HEK293 (cell line): Measurements from ENCODE around the gene MTG1.

Source experiments
- CTCF ChIA-PET: fragments of 350-600 bp; formaldehyde crosslinking; extraction: SDS; loops from one replicate; lab custom pipeline; 2021; ENCODE audit warnings: antibody characterized with exemption; lab: Yijun Ruan, JAX
- POLR2A ChIA-PET: fragments of 300-600 bp; formaldehyde crosslinking; extraction: SDS; loops from one replicate; lab custom pipeline; 2020; ENCODE audit warnings: antibody characterized with exemption, inconsistent platforms; lab: Yijun Ruan, JAX
- H3K27ac ChIP-seq: fragments of 200-500 bp; sonication (Bioruptor generic); 2 replicates; pipeline ENCODE4 v1.5.1; 2014; ENCODE audit warnings: low read depth, low read length, control low read depth, inconsistent platforms; ENCODE audit errors: extremely low read depth
- H3K36me3 ChIP-seq, 2 experiments: fragments of 200-500 bp in 1 of 2; sonication (Bioruptor generic) in 1 of 2; 1 replicate in 1 of 2; 2 replicates in 1 of 2; pipeline ENCODE4 v1.5.1; 2014 to 2017; ENCODE audit warnings: inconsistent platforms in 2 of 2, low read length in 2 of 2; ENCODE audit not compliant: control insufficient read depth in 2 of 2, insufficient read depth in 1 of 2
- H3K4me1 ChIP-seq: fragments of 200-500 bp; sonication (Bioruptor generic); 2 replicates; pipeline ENCODE4 v1.5.1; 2014; ENCODE audit warnings: mild to moderate bottlenecking, low read length, inconsistent platforms; ENCODE audit not compliant: control insufficient read depth, insufficient read depth
- H3K4me3 ChIP-seq: 2 replicates; pipeline ENCODE4 v1.5.1; 2011; ENCODE audit warnings: low read depth, mild to moderate bottlenecking, control low read depth, low read length, moderate library complexity
- H3K9me3 ChIP-seq: fragments of 200-500 bp; sonication (Bioruptor generic); 2 replicates; pipeline ENCODE4 v1.5.1; 2014; ENCODE audit warnings: low read depth, low read length, inconsistent platforms; ENCODE audit not compliant: control insufficient read depth, insufficient read depth
- GLIS2 ChIP-seq: fragments of 450-650 bp; formaldehyde crosslinking; IDR thresholded peaks from 2 replicates; pipeline ENCODE4 v1.5.1; 2016; ENCODE audit warnings: missing biosample characterization, missing genetic modification characterization
- PRDM1 ChIP-seq: fragments of 450-650 bp; formaldehyde crosslinking; IDR thresholded peaks from 2 replicates; pipeline ENCODE4; 2016; ENCODE audit warnings: missing biosample characterization, missing genetic modification characterization
- SETDB1 ChIP-seq: IDR thresholded peaks from one replicate; pipeline ENCODE4 v1.6.1; 2017; ENCODE audit warnings: mild to moderate bottlenecking, low read length, moderate library complexity, mixed read lengths; ENCODE audit not compliant: insufficient read length
- TRIM28 ChIP-seq: IDR thresholded peaks from 2 replicates; pipeline ENCODE4 v1.6.1; 2011; ENCODE audit warnings: low read length, control low read depth, borderline replicate concordance
- ZNF112 ChIP-seq: fragments of 450-650 bp; formaldehyde crosslinking; IDR thresholded peaks from 2 replicates; pipeline ENCODE4 v1.5.0; 2017; ENCODE audit warnings: missing biosample characterization, missing genetic modification characterization
- ZNF114 ChIP-seq: fragments of 450-650 bp; formaldehyde crosslinking; IDR thresholded peaks from 2 replicates; pipeline ENCODE4 v1.5.0; 2017; ENCODE audit warnings: missing biosample characterization, missing genetic modification characterization
- ZNF121 ChIP-seq: fragments of 450-650 bp; formaldehyde crosslinking; IDR thresholded peaks from 2 replicates; pipeline ENCODE4 v1.5.1; 2016; ENCODE audit warnings: missing biosample characterization, missing genetic modification characterization
- ZNF202 ChIP-seq: fragments of 450-650 bp; formaldehyde crosslinking; IDR thresholded peaks from 2 replicates; pipeline ENCODE4 v1.5.1; 2016; ENCODE audit warnings: missing biosample characterization, missing genetic modification characterization, borderline replicate concordance
- ZNF223 ChIP-seq: fragments of 450-650 bp; formaldehyde crosslinking; IDR thresholded peaks from 2 replicates; pipeline ENCODE4 v1.5.1; 2016; ENCODE audit warnings: missing biosample characterization, missing genetic modification characterization
- ZNF248 ChIP-seq: fragments of 450-650 bp; formaldehyde crosslinking; IDR thresholded peaks from 2 replicates; pipeline ENCODE4 v1.5.1; 2017; ENCODE audit warnings: missing biosample characterization, missing genetic modification characterization
- ZNF521 ChIP-seq: fragments of 450-650 bp; formaldehyde crosslinking; IDR thresholded peaks from 2 replicates; pipeline ENCODE4 v1.5.1; 2017; ENCODE audit warnings: missing biosample characterization, mild to moderate bottlenecking, missing genetic modification characterization
- ZNF544 ChIP-seq: fragments of 450-650 bp; formaldehyde crosslinking; IDR thresholded peaks from 2 replicates; pipeline ENCODE4 v1.5.0; 2017; ENCODE audit warnings: missing biosample characterization, missing genetic modification characterization
- ZNF626 ChIP-seq: fragments of 450-650 bp; sonication (Bioruptor Pico); formaldehyde crosslinking; IDR thresholded peaks from 2 replicates; pipeline ENCODE4 v1.5.1; 2018; ENCODE audit warnings: missing biosample characterization, missing genetic modification characterization, inconsistent platforms
- ZNF677 ChIP-seq: fragments of 450-650 bp; IDR thresholded peaks from 2 replicates; pipeline ENCODE4 v1.5.0; 2018; ENCODE audit warnings: missing biosample characterization, mild to moderate bottlenecking, missing genetic modification characterization, moderate library complexity
- ZNF768 ChIP-seq: fragments of 450-650 bp; formaldehyde crosslinking; IDR thresholded peaks from 2 replicates; pipeline ENCODE4 v1.5.1; 2018; ENCODE audit warnings: missing biosample characterization, mild to moderate bottlenecking, missing genetic modification characterization
- ZNF843 ChIP-seq: fragments of 450-650 bp; formaldehyde crosslinking; IDR thresholded peaks from 2 replicates; pipeline ENCODE4 v1.5.1; 2016; ENCODE audit warnings: missing biosample characterization, missing genetic modification characterization
- ZSCAN30 ChIP-seq: fragments of 450-650 bp; IDR thresholded peaks from 2 replicates; pipeline ENCODE4 v1.5.1; 2018; ENCODE audit warnings: missing biosample characterization, mild to moderate bottlenecking, missing genetic modification characterization, moderate library complexity
- TF ChIP-seq, protein P1 (sequence below): fragments of 450-650 bp; formaldehyde crosslinking; IDR thresholded peaks from 2 replicates; pipeline ENCODE4 v1.5.1; 2016; ENCODE audit warnings: missing biosample characterization, missing genetic modification characterization, low read depth
- TF ChIP-seq, protein P2 (sequence below): fragments of 450-650 bp; formaldehyde crosslinking; optimal IDR thresholded peaks from 2 replicates; pipeline ENCODE3; 2016; ENCODE audit warnings: missing biosample characterization, mild to moderate bottlenecking, missing genetic modification characterization
- TF ChIP-seq, protein P3 (sequence below): fragments of 450-650 bp; formaldehyde crosslinking; IDR thresholded peaks from 2 replicates; pipeline ENCODE4 v1.5.1; 2016; ENCODE audit warnings: missing biosample characterization, missing genetic modification characterization, borderline replicate concordance
- TF ChIP-seq, protein P4 (sequence below): fragments of 450-650 bp; formaldehyde crosslinking; IDR thresholded peaks from 2 replicates; pipeline ENCODE4 v1.5.1; 2016; ENCODE audit warnings: missing biosample characterization, missing genetic modification characterization

The MTG1 gene

DNA sequence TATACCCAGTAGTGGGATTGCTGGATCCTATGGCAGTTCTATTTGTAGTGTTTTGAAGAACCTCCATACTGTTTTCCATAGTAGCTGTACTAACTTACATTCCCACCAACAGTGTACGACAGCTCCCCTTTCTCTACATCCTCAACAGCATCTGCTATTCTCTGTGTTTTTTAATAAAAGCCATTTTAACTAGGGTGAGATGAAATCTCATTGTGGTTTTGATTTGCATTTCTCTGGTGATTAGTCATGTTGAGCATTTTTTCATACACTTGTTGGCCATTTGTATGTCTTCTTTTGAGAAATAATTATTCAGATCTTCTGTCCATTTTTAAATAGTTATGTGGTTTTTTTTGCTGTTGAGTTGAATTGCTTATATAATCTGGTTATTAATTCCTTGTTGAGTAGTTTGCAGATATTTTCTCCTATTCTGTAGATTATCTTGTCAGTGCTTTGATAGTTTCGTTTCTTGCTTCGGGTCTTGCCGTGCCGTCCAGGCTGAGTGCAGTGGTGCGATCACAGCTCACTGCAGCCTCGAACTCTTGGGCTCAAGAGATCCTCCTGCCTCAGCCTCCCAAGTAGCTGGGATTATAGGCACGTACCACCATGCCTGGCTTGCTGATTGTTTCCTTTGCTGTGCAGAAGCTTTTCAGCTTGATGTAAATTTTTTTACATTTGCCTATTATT lies 12.0 kb downstream of the MTG1 start:
- Histone ChIP-seq H3K4me3 (no peak overlapping the region), H3K4me1 (no peaks in the 10 kb centered on the region), H3K9me3 (no peaks in the 10 kb centered on the region; the same call in 1 of the 2 replicates), H3K36me3 (peaks cover 53 to 93% of the 10 kb centered on the region in 2 experiments), H3K27ac (no peak overlapping the region)
- TF ChIP-seq ZNF843 = no peak
- no peak for TF ChIP-seq ZNF521 (tag by site-specific recombination)
- TF ChIP-seq ZNF677 (tag by site-specific recombination) = no peak
- TF ChIP-seq ZNF114 (tag by site-specific recombination) = no peak
- TF ChIP-seq PRDM1 (tag by site-specific recombination) = no peak
- no peak for TF ChIP-seq ZNF248
- no peak for TF ChIP-seq ZNF223 (tag by site-specific recombination)
- TF ChIP-seq ZNF202 (tag by site-specific recombination) = no peak
- TF ChIP-seq ZNF626 (tag by site-specific recombination) = no peak
- POLR2A ChIA-PET = no interaction called here
- CTCF ChIA-PET = no interaction called here

DNA sequence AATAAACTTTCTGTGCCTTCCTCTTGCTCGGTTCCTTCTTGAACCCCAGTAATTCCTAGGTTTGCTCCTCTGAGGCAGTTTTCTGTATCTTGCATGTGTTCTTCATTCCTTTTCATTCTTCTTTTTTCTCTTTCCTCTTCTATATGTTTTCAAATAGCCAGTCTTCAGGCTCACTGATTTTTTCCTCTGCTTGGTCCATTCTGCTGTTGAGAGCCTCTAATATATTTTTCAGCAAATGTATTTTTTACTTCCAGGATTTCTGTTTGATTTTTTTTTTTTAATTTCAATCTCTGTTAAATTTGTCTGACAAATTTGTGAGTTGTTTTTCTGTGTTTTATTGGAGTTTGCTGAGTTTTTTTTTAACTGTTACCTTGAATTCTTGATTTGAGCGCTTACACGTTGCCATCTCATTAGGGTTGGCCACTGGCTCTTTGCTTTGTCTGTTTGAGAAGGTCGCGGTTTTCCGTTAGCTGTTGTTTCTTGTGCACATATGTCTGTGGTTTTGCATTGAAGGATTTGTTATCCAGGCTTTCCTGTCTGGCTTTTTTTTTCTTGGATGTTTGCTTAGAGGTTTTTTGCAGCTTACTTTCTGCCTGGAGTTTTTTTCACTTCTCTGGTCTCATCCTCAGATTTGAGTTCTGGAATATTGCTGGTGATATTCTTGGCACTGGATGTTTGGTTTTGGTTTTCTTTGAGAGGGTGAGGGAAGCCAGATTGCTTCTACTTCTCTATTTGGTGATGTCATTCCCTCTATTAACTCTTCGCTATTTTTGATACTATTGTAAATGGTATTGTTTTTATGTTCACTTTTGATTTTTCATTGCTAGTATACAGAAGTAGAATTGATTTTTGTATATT lies 17.8 kb downstream of the MTG1 start:
- Histone ChIP-seq H3K36me3 (peaks cover 66 to 82% of the 10 kb centered on the region in 2 experiments), H3K9me3 (no peaks in the 10 kb centered on the region; the same call in 1 of the 2 replicates), H3K4me1 (no peaks in the 10 kb centered on the region), H3K27ac (no peak overlapping the region), H3K4me3 (no peak overlapping the region)
- CTCF ChIA-PET = interaction anchor here (0.6 to 1.5 kb wide), 3 partner anchors 25 to 161 kb away, joined by 3 to 5 read pairs (median 4); no protein-coding TSS in a partner anchor
- TF ChIP-seq ZNF121 (tag by site-specific recombination) = no peak
- TF ChIP-seq, protein P1, sequence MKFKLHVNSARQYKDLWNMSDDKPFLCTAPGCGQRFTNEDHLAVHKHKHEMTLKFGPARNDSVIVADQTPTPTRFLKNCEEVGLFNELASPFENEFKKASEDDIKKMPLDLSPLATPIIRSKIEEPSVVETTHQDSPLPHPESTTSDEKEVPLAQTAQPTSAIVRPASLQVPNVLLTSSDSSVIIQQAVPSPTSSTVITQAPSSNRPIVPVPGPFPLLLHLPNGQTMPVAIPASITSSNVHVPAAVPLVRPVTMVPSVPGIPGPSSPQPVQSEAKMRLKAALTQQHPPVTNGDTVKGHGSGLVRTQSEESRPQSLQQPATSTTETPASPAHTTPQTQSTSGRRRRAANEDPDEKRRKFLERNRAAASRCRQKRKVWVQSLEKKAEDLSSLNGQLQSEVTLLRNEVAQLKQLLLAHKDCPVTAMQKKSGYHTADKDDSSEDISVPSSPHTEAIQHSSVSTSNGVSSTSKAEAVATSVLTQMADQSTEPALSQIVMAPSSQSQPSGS (tag by site-specific recombination) = peak; percentile 39; the same call in 1 of the 2 replicates
- POLR2A ChIA-PET = no interaction called here

DNA sequence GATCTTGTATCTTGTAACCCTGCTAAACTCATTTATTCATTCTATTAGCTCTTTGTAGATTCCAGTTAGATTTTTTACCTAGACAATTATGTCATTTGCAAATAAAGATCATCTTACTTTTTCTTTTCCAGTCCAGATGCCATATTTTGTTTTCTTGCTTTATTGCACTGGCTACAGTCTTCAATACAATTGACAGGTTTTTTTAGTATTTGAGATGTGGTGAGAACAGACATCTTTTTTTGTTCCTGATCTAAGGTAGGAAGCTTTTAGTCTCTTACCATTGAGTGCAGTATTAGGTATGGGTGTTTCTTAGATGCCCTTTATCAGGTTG lies 18.4 kb downstream of the MTG1 start:
- H3K27ac ChIP-seq = no peak overlapping the region
- ChIA-PET POLR2A (no interaction called here), CTCF (interaction anchor here (1.0 to 1.5 kb wide), 2 partner anchors 25 to 83 kb away, joined by 4 to 5 read pairs; no protein-coding TSS in a partner anchor)
- TF ChIP-seq, protein P2, sequence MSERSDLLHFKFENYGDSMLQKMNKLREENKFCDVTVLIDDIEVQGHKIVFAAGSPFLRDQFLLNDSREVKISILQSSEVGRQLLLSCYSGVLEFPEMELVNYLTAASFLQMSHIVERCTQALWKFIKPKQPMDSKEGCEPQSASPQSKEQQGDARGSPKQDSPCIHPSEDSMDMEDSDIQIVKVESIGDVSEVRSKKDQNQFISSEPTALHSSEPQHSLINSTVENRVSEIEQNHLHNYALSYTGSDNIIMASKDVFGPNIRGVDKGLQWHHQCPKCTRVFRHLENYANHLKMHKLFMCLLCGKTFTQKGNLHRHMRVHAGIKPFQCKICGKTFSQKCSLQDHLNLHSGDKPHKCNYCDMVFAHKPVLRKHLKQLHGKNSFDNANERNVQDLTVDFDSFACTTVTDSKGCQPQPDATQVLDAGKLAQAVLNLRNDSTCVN (tag by site-specific recombination) = no peak
- TF ChIP-seq ZSCAN30 (tag by site-specific recombination) (no peak), TRIM28 (0 out of 2 replicates have a peak, but pooled peaks have one; percentile 40), ZNF768 (tag by site-specific recombination) (no peak), ZNF544 (tag by site-specific recombination) (no peak), SETDB1 (peak; percentile 87), GLIS2 (tag by site-specific recombination) (no peak), ZNF112 (tag by site-specific recombination) (no peak)
- TF ChIP-seq, protein P3, sequence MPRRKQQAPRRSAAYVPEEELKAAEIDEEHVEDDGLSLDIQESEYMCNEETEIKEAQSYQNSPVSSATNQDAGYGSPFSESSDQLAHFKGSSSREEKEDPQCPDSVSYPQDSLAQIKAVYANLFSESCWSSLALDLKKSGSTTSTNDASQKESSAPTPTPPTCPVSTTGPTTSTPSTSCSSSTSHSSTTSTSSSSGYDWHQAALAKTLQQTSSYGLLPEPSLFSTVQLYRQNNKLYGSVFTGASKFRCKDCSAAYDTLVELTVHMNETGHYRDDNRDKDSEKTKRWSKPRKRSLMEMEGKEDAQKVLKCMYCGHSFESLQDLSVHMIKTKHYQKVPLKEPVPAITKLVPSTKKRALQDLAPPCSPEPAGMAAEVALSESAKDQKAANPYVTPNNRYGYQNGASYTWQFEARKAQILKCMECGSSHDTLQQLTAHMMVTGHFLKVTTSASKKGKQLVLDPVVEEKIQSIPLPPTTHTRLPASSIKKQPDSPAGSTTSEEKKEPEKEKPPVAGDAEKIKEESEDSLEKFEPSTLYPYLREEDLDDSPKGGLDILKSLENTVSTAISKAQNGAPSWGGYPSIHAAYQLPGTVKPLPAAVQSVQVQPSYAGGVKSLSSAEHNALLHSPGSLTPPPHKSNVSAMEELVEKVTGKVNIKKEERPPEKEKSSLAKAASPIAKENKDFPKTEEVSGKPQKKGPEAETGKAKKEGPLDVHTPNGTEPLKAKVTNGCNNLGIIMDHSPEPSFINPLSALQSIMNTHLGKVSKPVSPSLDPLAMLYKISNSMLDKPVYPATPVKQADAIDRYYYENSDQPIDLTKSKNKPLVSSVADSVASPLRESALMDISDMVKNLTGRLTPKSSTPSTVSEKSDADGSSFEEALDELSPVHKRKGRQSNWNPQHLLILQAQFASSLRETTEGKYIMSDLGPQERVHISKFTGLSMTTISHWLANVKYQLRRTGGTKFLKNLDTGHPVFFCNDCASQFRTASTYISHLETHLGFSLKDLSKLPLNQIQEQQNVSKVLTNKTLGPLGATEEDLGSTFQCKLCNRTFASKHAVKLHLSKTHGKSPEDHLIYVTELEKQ (tag by site-specific recombination) = no peak
- TF ChIP-seq, protein P4, sequence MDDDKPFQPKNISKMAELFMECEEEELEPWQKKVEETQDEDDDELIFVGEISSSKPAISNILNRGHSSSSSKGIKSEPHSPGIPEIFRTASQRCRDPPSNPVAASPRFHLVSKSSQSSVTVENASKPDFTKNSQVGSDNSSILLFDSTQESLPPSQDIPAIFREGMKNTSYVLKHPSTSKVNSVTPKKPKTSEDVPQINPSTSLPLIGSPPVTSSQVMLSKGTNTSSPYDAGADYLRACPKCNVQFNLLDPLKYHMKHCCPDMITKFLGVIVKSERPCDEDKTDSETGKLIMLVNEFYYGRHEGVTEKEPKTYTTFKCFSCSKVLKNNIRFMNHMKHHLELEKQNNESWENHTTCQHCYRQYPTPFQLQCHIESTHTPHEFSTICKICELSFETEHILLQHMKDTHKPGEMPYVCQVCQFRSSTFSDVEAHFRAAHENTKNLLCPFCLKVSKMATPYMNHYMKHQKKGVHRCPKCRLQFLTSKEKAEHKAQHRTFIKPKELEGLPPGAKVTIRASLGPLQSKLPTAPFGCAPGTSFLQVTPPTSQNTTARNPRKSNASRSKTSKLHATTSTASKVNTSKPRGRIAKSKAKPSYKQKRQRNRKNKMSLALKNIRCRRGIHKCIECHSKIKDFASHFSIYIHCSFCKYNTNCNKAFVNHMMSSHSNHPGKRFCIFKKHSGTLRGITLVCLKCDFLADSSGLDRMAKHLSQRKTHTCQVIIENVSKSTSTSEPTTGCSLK = no peak
- H3K9me3 ChIP-seq = no peaks in the 10 kb centered on the region; the same call in 1 of the 2 replicates
- H3K4me1 ChIP-seq = no peaks in the 10 kb centered on the region
- H3K36me3 ChIP-seq = peaks cover 60 to 76% of the 10 kb centered on the region in 2 experiments
- H3K4me3 ChIP-seq = no peak overlapping the region
